Ovary (tissue), 9 donors: ENCODE data around the gene SLFN5. TPM values are rescaled to one million over a fixed set of nuclear protein-coding genes. Genes with fewer than 3 reads are reported as not detected.
"Not testable (repeated sequence)": the region's sequence is repeated elsewhere in the genome, so short reads cannot be mapped to it uniquely, and the experiment has no call there.

Source experiments
- DNase-seq, 5 donors: peaks; one replicate each; pipeline ENCODE4 v3.0.0-alpha.2; 2019 to 2020
- H3K27ac ChIP-seq, 2 donors: fragments of 200-600 bp; one replicate each; pipeline versions ENCODE4 v1.5.1 to v1.8.0; 2019 to 2022
- H3K27me3 ChIP-seq: fragments of 200-600 bp; one replicate; pipeline ENCODE4 v1.8.0; 2022
- H3K36me3 ChIP-seq: fragments of 200-600 bp; sonication (generic); one replicate; pipeline ENCODE4 v1.5.1; 2019
- H3K4me1 ChIP-seq: one replicate; pipeline ENCODE4 v1.8.1; 2013; ENCODE audit warnings: mild to moderate bottlenecking, moderate library complexity; ENCODE audit not compliant: insufficient read depth
- H3K4me3 ChIP-seq: fragments of 200-600 bp; sonication (generic); one replicate; pipeline ENCODE4 v1.5.1; 2017
- H3K9me3 ChIP-seq, 2 donors: fragments of 200-600 bp in 1 of 2; sonication (generic) in 1 of 2; one replicate each; pipeline versions ENCODE4 v1.5.1 to v1.8.1; 2013 to 2019; ENCODE audit warnings: mild to moderate bottlenecking in 1 of 2, moderate library complexity in 1 of 2
- CTCF ChIP-seq, 3 donors: fragments of 450-650 bp in 2 of 3; fragments of 200-600 bp in 1 of 3; IDR thresholded peaks; one replicate each; pipeline versions ENCODE4 v1.5.1 to v1.8.0; 2016 to 2022; ENCODE audit warnings: antibody characterized with exemption in 3 of 3, mild to moderate bottlenecking in 1 of 3
- EP300 ChIP-seq: sonication (generic); formaldehyde crosslinking; IDR thresholded peaks from one replicate; pipeline ENCODE4 v1.6.1; 2017; ENCODE audit warnings: antibody characterized with exemption
- POLR2A ChIP-seq: fragments of 450-650 bp; IDR thresholded peaks from one replicate; pipeline ENCODE4 v1.6.1; 2017; ENCODE audit warnings: antibody characterized with exemption, mild to moderate bottlenecking, moderate library complexity
- WGBS, 3 donors: extraction: QIAGEN DNeasy Blood & Tissue Kit in 1 of 3; methylation state at CpG; one replicate each; pipeline versions ENCODE4 v1.1.5 to v1.1.7; 2013 to 2017; 5-methylcytosine and 5-hydroxymethylcytosine counted together
- intact Hi-C, 4 donors: fragments of 100-400 bp; cut with DNase I; formaldehyde crosslinking; loops; one replicate each; pipeline versions ENCODE4 v1.11.0 to v1.15.1; 2022 to 2023
- polyA plus RNA-seq, 2 donors: library from polyadenylated mRNA; stranded (reverse); fragments of 200-250 nt in 1 of 2; fragments of 350-450 nt in 1 of 2; fragmentation: Illumina TruSeq in 1 of 2; extraction: RNeasy Lipid Tissue Mini Kit (QIAGEN cat#74804) in 1 of 2; gene quantifications; one replicate each; pipeline ENCODE4 v1.2.3, GENCODE V29; 2013 to 2014
- total RNA-seq, 7 donors: library from RNA; depleted of rRNA in 2 of 7; stranded (reverse); fragments of >200 nt in 2 of 7; fragmentation: NEBNext Ultra II Directional in 3 of 7; extraction: Animal tissue kit (Norgen Biotek cat#: 25700) in 3 of 7; gene quantifications; one replicate each; pipeline versions ENCODE4 v1.1.0 to v1.2.4, GENCODE V29; 2016 to 2023
- donor health status: DM: no; HTN: no; CAD: no; lungs with moderate emphysema.
- donor health status: DM: no; HTN: no; CAD: no.
- donor health status: Bipolar disorder and iron deficiency.
- donor health status: DM: yes; HTN: yes; CAD: no.
- donor health status: DM: no; HTN: no; CAD: no.
- donor health status: DM: yes; HTN: yes; CAD: no.

Gene SLFN5
- total and polyA plus RNA-seq, 9 donors = 4.5 to 22.7 (median 17.9) TPM

- Histone ChIP-seq H3K27ac (no peak overlapping the region), H3K4me3 (no peak overlapping the region), H3K9me3 (peaks cover 0 to under 1% of the 10 kb centered on the region in 2 donors), H3K4me1 (no peaks in the 10 kb centered on the region), H3K27me3 (no peaks in the 10 kb centered on the region), H3K36me3 (no peaks in the 10 kb centered on the region)
- intact Hi-C loops = no loop called here
- no peak for DNase-seq
- 88 to 95% (median 89%) methylated on average over 2 of the region's 2 CpGs for WGBS, 3 donors
- TF ChIP-seq CTCF (IDR thresholded peaks at IDR 0.05) = no peak
Measured at GRCh38 chr17:35227546-35227945, 15.3 kb upstream of the SLFN5 start.

GRCh38 chr17:35229638-35230037 is 13.2 kb upstream of the SLFN5 start:
- H3K27ac ChIP-seq = no peak overlapping the region

GRCh38 chr17:35234315-35234714 is 8.6 kb upstream of the SLFN5 start:
- H3K36me3 ChIP-seq, H3K4me1 ChIP-seq, DNase-seq, H3K27me3 ChIP-seq, H3K9me3 ChIP-seq, H3K4me3 ChIP-seq, intact Hi-C loops, H3K27ac ChIP-seq: not testable (repeated sequence)
- 71 to 83% (median 79%) methylated on average over 4 of the region's 4 CpGs for WGBS, 3 donors

More at GRCh38 chr17:35229638-35230037, 13.2 kb upstream of the SLFN5 start:
- H3K4me3 ChIP-seq = no peak overlapping the region
- H3K4me1 ChIP-seq = no peaks in the 10 kb centered on the region
- WGBS, 3 donors = 62 to 65% (median 62%) methylated on average over 1 of the region's 1 CpG
- TF ChIP-seq EP300 (no peak), CTCF (IDR thresholded peaks at IDR 0.05) (no peak), POLR2A (no peak)
- intact Hi-C loops = no loop called here
- no peaks in the 10 kb centered on the region for H3K27me3 ChIP-seq
- no peak for DNase-seq
- H3K9me3 ChIP-seq = no peaks in the 10 kb centered on the region
- no peaks in the 10 kb centered on the region for H3K36me3 ChIP-seq

GRCh38 chr17:35235289-35235688 is 7.6 kb upstream of the SLFN5 start:
- H3K4me1 ChIP-seq = no peaks in the 10 kb centered on the region
- TF ChIP-seq POLR2A = no peak
- TF ChIP-seq EP300 = no peak
- TF ChIP-seq CTCF (IDR thresholded peaks at IDR 0.05) = no peak
- DNase-seq = no peak
- H3K36me3 ChIP-seq = no peaks in the 10 kb centered on the region
- intact Hi-C loops = no loop called here
- H3K4me3 ChIP-seq = no peak overlapping the region
- H3K27me3 ChIP-seq = no peaks in the 10 kb centered on the region
- no peaks in the 10 kb centered on the region for H3K9me3 ChIP-seq
- H3K27ac ChIP-seq = no peak overlapping the region
- 81 to 90% (median 85%) methylated on average over 3 of the region's 3 CpGs for WGBS, 3 donors

- TF ChIP-seq EP300 (no peak), POLR2A (no peak), CTCF (IDR thresholded peaks at IDR 0.05) (no peak)
- WGBS, 3 donors = 51 to 54% (median 53%) methylated on average over 2 of the region's 2 CpGs
- Histone ChIP-seq H3K27me3 (no peaks in the 10 kb centered on the region), H3K4me3 (no peak overlapping the region), H3K9me3 (no peaks in the 10 kb centered on the region), H3K4me1 (no peaks in the 10 kb centered on the region), H3K27ac (no peak overlapping the region), H3K36me3 (no peaks in the 10 kb centered on the region)
- no peak for DNase-seq
- intact Hi-C loops = no loop called here
Measured at GRCh38 chr17:35235917-35236316, 7.0 kb upstream of the SLFN5 start.
